Esophagus mucosa (tissue), 1 donor: ENCODE measurements around the gene PIAS1. TPM values are rescaled to one million over a fixed set of nuclear protein-coding genes. Genes with fewer than 3 reads are reported as not detected.
"Not testable (repeated sequence)": the region's sequence is repeated elsewhere in the genome, so short reads cannot be mapped to it uniquely, and the experiment has no call there.

Source experiments
- ATAC-seq: fragments of 200-7000 bp; cut with Tn5 transposase; one replicate; pipeline ENCODE4 v1.9.1; 2020
- total RNA-seq: library from RNA; stranded (reverse); gene quantifications from one replicate; pipeline ENCODE4 v1.2.4, GENCODE V29; 2023
- donor health status: DM: yes; HTN: yes; CAD: no.

The PIAS1 gene
- total RNA-seq, 1 donor from 2014 or later: 24.4 TPM

GRCh38 chr15:68220967-68221366 lies 166.9 kb downstream of the PIAS1 start:
- ATAC-seq: no peak

- ATAC-seq: not testable (repeated sequence)
Measured at GRCh38 chr15:68221530-68222431, 167.7 kb downstream of the PIAS1 start.

- not testable (repeated sequence) for ATAC-seq
Measured at GRCh38 chr15:68222432-68222743, 168.3 kb downstream of the PIAS1 start.

GRCh38 chr15:68223171-68223570 lies 169.1 kb downstream of the PIAS1 start:
- ATAC-seq: no peak

GRCh38 chr15:68224108-68224507 lies 170.0 kb downstream of the PIAS1 start:
- ATAC-seq: no peak

- no peak for ATAC-seq
Measured at GRCh38 chr15:68224546-68225250, 170.6 kb downstream of the PIAS1 start.

GRCh38 chr15:68225442-68225841 lies 171.3 kb downstream of the PIAS1 start:
- not testable (repeated sequence) for ATAC-seq

- ATAC-seq: no peak
Measured at GRCh38 chr15:68227643-68228142, 173.6 kb downstream of the PIAS1 start.

GRCh38 chr15:68228143-68228970 lies 174.2 kb downstream of the PIAS1 start:
- ATAC-seq: no peak

- no peak for ATAC-seq
Measured at GRCh38 chr15:68228971-68229385, 174.9 kb downstream of the PIAS1 start.

GRCh38 chr15:68229386-68230156 lies 175.5 kb downstream of the PIAS1 start, which contains the start of gene CLN6:
Gene CLN6, minus strand, starts transcription at chr15:68229728. Its CDS starts 144 bp downstream, at chr15:68229584.
- ATAC-seq: peak; percentile 94

GRCh38 chr15:68230157-68231100 lies 176.3 kb downstream of the PIAS1 start:
- no peak for ATAC-seq

- ATAC-seq: no peak
Measured at GRCh38 chr15:68231102-68231818, 177.1 kb downstream of the PIAS1 start.

- ATAC-seq: no peak
Measured at GRCh38 chr15:68232449-68232848, 178.3 kb downstream of the PIAS1 start.

GRCh38 chr15:68232937-68233336 lies 178.8 kb downstream of the PIAS1 start:
- no peak for ATAC-seq

- no peak for ATAC-seq
Measured at GRCh38 chr15:68234060-68234459, 179.9 kb downstream of the PIAS1 start.

- not testable (repeated sequence) for ATAC-seq
Measured at GRCh38 chr15:68234520-68234919, 180.4 kb downstream of the PIAS1 start.

GRCh38 chr15:68235022-68235421 lies 180.9 kb downstream of the PIAS1 start:
- peak; percentile 91 for ATAC-seq

GRCh38 chr15:68239025-68239424 lies 184.9 kb downstream of the PIAS1 start:
- no peak for ATAC-seq
